GM19452 (cell line): ENCODE data around the gene SLC25A15.
A peak's percentile ranks its signal among the peaks of the same experiment; 100 is the strongest.

Experiments
- ATAC-seq: cut with Tn5 transposase; IDR thresholded peaks from one replicate; pipeline ENCODE4 v1.9.1; 2021; ENCODE audit not compliant: unreplicated experiment

Gene SLC25A15

DNA sequence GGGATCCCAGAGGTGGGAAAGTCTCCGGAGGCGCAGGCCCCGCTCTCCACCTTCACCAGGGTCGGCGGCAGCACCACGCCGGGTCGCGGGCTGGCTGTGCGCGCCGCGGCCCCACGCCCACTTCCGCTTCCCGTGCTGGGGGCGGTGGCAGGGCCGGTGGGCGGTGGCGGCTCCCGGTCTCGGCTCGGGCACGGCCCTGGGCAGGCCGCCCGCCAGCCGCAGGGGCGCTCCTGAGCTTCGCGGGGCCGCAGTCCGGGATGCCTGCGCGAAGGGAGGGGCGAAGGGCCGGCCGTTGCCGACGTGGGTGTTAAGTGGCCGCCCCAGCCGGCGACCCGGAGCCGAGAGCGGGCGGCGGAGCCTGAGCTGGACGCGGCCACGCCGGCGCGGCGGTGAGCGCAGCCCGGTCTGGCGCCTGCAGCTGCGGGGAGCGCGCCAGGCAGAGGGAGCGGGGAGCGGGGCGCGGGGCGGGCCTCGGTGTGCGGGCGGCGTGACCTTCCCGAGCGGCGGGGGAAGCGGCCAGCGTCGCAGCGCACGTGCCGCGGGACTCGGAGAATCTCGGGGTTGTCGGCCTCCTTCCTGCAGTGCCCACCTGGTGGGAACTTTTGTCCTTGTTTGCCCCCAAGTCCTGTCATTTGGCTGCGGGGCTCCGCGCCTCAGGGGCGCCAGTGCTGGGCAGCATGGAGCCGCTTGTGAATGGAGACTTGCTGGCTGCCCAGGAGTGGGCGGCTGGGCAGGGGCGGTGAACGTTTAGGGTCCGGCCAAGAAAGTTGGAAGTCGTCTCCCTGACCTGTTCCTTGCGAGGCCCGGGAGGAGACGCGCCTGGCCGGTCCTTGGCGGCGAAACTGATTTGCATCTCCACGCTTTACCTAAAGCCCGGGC, at the start of gene SLC25A15:
TSS of gene SLC25A15 (plus strand) at position 337 of the 879 bp plus-strand sequence. CDS start 3,616 bp downstream, outside the sequence.
- ATAC-seq, result peak; percentile 84

DNA sequence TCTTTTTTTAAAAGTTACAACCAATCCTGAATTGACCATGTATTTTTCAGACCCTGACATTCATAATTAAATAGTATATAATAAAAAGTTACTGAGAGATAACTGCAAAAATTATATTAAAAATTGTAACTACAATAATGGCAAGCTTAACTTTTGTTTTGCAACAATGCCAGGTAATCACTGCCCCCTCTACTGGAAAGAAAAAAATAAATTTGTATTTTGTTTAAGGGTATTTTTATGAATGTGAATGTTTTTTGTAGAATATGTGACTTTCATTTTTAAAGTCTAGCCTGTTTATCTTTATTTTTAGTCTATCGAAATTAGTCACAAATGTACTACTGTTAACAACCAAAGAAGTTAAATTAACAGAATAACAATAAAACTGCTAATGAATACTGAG, 40.1 kb upstream of the SLC25A15 start:
- ATAC-seq, result no peak

DNA sequence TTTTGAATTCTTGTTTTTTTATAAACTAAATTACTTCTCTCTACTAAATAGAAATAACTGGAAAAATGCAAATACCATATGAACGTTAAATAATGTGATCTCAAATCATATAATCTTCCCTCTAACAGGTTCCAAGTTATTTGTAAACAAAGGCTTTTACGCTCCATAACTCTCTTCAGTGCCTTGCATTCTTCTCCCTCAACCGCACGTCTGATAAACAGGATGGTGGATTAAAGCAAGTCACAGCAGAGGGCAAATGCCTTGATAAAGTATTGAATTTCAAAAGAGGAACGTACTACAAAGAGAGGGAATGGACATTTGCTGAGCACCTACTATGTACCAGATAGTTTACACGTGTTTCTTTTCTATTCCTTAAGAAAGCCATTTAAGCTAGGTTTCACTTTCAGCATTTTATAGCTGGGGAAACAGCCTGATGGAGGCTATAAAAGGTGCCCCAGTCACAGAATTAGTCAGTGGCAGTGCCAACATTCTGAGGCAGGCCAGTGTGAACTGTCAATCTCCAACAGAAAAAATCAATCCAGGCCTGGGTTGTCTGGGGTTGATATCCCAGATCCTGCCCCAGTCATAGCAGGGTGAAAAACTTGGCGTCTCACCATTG, 34.2 kb upstream of the SLC25A15 start:
- ATAC-seq, result no peak

DNA sequence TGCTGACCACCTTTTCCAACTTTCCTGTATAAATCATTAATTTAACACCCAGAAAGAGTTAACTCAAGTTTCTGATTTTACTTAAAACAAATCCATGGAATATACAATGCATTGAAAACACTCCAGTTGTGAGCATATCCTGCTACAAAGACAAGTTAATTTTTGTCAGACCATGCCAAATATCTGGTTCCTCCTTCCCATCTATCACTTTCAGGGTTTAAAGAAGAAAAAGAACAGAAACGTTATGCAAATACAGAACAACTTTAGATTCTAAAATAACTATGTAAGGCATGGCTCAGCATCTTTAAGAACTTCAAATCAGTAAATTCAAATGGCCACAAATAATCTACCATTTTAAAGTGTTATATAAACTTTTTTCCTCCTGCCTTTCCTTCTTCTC, 33.4 kb upstream of the SLC25A15 start:
- ATAC-seq, result no peak

DNA sequence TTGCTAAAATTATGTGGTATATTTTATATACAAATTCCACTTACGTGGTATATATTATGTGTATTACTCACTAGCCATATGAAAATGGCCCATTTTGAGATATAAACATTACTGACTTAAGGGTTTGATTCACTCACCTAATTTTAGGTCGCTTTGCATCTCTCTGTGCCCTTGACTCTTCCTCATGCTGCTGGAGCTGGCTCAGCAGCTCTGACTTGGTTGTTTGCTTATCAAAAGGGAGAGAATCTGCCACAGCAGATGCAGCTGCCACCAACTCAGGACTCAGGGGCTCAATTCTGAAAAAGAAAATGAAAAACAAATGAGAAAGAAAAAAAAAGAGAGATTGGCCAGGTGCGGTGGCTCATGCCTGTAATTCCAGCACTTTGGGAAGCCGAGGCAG, 30.6 kb upstream of the SLC25A15 start:
- no peak for ATAC-seq

DNA sequence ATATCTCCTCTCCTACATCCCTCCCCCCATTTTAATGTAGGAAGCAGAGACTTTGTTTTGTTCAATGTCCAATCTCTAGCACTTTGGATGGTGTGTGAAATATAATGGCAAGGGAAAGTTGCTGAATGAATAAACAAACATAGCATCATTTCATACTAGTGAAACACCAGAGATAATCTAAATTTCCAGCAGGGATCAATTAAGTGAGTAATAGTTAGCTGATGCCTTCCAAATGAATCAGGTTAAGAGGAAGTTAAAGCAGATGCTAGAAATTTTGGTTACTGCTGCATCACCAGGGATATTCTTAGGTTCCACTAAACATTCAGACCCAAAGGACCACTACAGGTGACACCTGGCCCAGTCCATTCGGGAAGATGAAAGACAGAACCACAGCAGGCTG, 26.6 kb upstream of the SLC25A15 start:
- ATAC-seq, result no peak

DNA sequence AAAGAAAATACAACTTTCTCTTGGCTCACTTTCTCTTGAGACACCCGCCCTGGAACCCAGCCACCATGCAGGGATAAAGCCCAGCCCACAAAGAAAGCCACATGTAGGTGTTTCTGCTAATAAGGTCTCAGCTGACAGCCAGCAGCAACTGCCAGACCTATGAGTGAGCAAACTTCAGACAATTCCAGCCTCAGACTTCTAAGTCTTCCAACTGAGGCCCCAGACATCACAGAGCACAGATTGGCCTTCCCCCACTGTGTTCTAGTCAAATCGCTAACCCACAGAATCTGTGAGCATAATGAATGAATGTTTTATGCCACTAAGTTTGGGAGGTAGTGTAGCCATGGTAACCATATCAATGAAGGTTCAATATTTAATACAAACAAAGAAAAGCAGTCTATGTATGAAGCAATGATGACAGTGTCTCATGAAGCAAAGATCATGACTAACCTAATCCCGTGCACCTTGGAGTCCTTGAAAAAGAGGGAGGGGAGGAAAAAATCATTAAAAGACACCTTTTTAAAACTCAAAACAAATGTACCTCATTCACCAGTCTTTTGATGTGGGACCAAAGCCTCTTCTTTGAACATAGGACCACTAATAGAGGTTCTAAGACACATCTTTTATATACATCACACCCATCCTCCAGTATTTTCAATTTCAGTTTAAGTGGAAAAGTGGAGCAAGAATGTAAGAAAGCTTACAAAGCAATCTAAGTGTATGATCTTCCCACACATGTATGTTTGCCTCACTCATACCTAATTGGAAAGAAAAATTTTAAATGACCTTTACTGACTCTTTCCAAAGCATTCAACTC, 24.6 kb upstream of the SLC25A15 start:
- no peak for ATAC-seq

DNA sequence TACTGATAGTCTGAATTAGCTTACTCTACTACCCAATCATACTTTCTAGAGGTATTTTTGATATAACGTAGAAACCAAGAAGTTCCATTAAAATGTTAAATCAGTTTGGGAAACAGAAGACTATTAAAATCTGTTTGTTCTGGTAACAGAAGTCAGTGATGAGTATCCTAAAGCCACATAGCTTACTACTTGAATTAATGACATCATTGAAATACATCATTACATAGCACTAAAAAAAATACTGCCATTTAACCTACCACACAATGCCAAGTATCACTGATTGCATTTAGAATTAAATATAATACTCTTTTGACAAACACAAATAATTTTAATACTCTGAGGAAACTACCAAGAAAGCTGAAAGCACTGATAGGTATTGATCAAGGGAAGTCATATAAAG, 23.8 kb upstream of the SLC25A15 start:
- no peak for ATAC-seq

DNA sequence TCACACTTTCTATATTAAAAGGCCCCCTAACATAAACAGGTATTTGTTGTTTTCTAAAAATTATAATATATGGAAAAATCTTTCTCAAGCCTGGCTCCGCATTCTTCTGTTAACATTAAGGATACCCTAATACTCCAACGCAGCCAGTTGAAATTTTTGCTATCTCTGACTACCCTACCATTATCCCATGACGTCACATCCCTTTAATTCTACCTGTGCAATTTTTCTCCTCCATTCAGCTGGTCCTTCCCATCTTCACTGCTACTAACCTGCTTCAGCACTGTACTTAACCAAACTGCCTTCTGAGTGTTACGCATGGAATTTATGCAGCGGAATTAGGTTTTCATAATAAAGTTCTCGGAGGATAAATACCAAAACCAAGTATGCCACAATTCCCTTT, 19.4 kb upstream of the SLC25A15 start:
- ATAC-seq, result no peak

DNA sequence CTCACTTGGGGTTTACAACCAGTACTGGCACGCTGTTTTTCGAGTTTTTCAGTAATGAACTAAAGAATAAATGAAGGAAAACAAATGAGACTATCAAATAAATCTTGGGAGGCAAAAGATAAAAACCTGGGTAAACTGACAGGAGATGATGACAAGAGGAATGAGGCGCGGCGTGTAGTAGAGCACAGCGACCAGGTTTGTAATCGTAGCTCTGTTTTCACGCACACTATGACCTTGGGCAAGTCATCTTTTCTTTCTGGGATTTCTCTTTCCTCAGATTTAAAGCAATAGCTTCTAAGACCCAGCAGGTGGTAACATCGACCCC, 18.8 kb upstream of the SLC25A15 start:
- no peak for ATAC-seq

DNA sequence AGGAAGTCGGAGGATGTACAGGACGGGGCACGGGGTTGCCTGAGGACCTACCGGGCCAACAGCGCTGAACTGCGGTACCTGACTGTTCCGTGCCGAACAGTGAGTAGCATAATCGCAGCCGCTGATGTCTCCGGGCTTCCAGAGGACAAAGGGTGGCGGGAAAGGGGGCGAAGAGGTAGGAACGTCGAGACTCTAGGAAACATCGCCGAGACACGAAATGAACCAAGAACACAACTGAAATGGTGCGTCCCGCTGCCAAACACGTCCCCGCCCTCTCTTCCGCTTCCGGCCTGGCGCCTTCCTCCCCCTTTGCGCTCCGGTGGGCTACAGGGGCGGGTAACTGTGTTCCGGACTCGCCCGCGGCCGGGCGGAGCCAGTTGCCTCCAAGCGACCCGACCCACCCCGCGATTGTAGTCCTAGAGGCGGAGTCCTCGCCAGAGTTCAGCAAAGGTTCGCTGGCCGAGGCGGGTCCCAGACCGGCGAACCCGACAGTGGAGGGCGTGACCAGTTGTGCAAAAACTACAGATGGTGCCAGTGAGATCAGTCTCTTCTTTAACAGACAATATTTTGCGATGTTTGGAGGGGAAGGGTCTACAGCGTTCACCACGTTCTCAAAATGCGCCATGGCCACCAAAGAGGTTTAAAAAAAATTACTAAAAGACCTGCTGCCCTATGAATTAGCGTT, 18.3 kb upstream of the SLC25A15 start, which contains the start of gene MRPS31:
TSS of gene MRPS31 (minus strand) at position 257 of the 685 bp plus-strand sequence. CDS start at position 203, 54 bp downstream.
- peak; percentile 97 for ATAC-seq

DNA sequence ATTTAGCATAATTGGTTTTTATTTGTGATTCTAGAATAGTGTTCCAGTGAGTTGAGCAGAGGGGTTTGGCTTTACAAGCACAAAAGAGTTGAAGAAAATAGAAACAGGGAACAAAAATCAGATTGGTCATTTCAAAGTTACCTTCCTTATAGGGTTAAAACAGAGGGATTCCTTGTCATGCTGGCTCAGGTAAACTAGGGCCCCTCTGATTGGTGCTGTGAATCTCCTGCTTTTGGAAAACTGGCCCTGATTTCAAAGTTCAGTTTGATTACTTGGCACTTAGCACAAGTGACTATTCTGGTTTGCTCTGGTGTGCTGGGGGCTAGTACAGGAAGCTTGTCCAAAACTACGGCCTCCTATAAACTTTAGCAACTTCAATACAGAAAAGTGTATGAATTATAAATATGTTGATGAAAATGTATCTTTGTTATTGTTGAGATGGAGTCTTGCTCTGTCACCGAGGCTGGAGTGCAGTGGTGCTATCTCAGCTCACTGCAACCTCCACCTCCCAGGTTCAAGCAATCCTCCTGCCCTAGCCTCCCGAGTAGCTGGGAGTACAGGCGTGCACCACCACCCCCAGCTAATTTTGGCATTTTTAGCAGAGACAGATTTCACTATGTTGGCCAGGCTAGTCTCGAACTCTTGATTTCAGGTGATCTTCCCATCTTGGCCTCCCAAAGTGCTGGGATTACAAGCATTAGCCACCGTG, 16.5 kb upstream of the SLC25A15 start:
- ATAC-seq, result no peak

DNA sequence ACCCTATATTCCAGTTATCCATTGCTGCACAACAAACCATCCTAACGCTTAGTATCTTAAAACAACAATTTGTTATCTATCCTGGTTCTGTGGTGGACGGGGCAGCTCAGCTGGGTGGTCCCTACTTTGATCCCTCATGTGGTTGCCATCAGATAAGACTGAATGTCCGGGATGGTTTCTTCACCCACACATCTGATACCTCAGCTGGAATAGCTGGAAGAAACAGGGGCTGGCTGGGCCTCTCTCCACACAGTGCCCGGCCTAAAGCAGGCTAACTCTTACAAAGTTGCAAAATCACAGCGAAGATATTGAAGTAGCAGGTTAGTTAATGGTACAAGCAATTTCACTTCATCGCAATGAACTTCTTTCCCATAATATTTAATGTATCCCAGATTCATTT, 14.7 kb upstream of the SLC25A15 start:
- no peak for ATAC-seq

DNA sequence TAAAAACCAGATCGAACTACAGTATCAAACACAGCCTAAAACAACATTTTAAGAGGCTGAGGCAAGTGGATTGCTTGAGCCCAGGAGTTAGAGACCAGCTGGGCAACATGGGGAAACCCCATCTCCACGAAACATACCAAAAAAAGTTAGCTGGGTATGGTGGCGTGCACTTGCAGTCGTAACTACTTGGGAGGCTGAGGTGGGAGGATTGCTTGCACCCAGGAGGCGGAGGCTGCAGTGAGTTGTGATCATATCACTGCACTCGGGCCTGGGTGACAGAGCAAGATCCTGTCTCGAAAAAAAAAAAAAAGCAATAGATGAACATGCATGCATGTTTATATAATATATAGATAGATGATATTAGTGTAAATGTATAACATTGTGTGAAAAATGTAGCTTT, 13.2 kb upstream of the SLC25A15 start:
- ATAC-seq, result no peak

DNA sequence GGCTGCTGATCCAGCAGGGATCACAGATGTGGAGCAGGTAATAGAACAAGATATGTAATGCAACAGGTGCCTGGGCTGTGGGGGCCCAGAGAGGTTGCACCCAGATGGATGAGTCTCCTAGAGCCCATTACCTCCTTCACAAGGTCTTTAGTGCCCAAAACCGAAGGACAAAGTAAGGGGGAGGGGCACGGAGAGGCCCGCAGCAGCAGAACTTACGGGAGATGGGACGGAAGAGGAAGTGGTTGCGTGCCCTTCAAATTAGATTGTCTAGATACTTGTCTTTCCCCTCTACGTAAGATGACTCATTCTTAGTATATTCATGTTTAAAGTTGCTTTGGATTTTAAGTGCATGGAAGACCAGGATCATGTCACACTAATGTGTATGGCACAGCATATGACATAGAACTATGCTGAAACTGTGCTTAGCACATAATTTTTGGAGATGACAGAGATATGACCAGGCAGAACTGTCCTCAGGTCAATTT, 12.7 kb upstream of the SLC25A15 start:
- ATAC-seq, result peak; percentile 48

DNA sequence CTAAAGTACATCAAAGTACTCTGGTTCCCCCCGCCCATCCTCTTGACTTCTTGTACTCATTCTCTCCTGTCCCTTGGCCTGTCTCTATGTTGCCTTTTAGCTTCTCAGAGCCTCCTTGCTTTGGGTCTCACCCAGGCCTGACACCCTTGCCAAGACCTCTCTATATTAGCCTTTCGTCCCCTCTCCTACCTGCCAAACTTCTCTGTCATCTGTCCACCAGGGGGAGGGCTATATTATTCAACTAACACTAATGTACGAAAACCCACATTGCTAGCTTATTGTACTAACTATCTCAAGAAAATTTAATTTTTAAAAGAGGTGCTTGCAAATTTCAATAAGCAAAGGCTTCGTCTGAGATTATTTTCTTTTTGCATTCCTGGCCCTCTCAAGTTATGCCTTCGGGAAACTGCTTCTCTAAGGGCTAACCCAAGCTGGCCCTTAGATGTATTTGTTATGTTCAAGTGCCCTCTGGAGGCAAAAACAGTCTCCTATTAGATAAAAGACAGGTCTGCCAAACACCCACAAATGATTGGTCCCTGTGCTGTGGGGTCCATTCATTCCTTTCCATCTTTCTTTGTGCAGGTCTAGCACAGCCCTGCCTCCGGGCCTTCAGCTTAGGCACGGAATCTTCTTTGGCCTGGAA, 12.1 kb upstream of the SLC25A15 start:
- peak; percentile 87 for ATAC-seq

DNA sequence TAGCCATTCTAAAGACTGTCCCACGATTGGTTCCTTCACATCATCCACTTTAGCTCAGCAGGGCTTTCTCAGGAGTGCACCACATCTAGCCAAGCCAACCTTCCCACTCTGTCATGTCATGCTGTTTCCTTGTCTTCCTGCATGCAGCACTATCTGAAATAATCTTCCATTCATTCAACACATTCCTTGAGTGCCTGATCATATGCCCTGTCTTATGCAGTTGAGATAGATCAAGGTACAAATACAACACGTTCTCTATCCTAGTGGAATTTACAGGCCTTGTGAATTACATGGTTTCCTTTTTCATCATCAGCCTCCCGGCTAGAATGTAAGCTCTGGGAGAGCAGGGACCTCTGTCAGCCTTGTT, 11.6 kb upstream of the SLC25A15 start:
- no peak for ATAC-seq

DNA sequence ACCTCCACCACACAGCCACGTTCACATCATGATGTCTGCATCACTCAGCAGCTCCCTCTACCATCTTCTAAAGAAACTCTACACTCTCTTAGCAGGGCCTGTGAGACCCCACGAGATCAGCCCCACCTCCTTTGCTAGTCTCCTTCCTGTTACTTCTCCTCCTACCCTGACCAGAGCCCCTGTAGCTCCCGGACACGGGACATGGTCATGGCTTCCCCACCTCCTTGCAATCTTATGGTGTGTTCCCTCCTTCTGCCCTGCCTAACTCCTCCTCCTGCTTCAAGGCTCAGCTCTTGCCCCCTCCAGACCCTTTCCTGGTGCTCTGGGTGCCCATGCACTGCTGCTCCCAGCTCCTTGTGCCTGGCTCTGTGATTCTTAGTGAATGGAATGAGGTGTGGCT, 10.4 kb upstream of the SLC25A15 start:
- ATAC-seq, result no peak

DNA sequence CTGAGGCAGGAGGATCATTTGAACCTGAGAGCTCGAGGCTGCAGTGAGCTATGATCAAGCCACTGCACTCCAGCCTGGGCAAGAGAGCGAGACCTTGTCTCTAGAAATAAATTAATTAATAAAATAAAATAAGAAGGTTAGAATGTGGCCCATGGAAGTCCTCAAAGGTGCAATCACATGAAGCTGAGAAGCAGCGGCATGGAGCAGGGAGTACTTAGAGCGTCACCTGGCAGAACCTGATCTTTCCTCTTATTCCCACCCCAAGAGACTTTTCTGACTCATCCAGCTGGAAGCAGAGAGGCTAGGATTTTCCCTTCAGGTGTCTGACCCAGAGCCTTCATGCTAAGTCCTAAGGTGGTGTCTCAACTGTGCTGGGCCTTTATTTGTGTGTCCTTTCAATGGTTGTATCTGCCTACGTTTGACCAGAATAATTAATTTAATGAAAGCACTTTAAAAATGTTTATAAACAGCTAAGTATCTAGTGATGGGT, 9.6 kb upstream of the SLC25A15 start:
- ATAC-seq, result no peak
